ENCODE results near the gene MED27.

MED27 gene

DNA sequence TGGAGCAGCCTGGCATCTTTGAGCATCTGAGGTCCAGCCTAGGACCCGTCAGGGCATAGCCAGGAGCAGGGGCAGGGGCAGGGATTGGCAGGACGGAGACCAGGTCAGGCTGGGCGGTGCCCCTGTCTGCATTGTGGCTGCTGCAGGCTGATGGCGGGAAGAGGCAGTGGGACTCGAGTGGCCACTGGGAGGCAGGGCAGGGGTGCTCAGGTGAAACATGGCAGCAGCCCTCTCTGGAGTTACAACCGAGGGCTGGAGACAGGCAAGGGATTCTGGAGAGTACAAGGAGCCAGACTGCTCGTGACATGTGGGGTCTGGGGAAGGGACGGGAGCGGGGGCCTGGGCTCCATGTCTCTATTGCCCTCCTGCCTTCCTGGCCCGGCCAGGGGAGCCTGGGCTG is 242.4 kb downstream of the MED27 start:
- in situ Hi-C loops (cut with MboI; ENCODE audit: low pct_unique_long_range_greater_than_20kb, low sequenced_read_pairs): no loop called here
- no peak for DNase-seq

GRCh38 chr9:131836607-131837315 is 242.9 kb downstream of the MED27 start:
- in situ Hi-C loops (cut with MboI; ENCODE audit: low pct_unique_long_range_greater_than_20kb, low sequenced_read_pairs): no loop called here
- no peak for DNase-seq

DNA sequence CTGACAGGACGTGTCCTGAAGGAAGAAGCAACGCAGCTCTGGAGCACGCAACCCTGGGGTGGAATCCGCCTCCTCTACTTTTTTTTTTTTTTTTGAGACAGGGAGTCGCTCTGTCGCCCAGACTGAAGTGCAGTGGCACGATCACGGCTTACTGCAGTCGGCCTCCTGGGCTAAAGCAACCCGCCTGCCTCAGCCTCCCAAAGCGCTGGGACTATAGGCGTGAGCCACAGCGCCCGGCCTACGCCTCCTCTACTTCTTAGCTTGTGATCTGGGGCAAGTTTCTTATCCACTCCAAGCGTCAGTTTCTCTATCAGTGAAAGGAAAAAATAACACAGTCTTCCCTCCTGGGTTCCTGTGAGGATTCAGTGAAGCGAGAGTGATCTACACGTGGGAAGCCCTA is 243.6 kb downstream of the MED27 start:
- DNase-seq: no peak
- in situ Hi-C loops (cut with MboI; ENCODE audit: low pct_unique_long_range_greater_than_20kb, low sequenced_read_pairs): no loop called here

DNA sequence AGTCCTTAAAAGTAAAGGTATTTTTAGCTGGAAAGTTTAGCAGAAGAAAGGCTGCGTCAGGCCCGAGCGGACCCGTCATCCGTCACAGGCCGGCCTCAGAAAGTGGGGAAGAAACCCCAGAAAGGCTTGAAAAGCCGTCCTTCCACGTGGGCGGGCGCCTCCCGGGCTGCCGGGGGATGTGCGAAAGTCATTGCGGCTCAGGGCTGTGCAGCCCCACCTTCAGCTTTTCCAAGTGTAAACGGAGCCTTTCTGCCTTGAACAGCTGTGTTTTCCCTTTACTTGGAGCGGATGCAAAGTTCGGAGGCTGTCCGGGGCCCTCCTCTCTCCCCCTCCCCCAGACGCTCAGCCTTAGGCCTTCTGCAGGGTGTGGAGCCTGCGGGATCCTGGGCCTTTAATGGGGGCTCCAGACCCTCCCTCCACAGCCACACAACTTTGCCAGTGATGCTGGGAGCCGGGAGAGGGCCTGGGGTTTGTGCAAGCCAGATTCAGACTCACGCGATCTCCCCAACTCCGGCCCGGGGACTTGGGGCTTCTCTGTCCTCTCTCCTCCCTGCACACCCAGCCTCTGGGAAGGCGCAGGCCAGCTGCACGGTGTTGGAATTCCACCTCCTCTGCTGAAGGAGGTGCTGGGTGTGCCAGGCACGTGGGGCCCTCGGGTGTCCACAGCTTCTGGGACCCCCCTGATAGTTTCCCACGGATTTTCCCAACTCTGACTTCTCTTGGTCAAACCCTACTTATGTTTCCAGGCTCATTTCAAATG is 244.3 kb downstream of the MED27 start:
- in situ Hi-C loops (cut with MboI; ENCODE audit: low pct_unique_long_range_greater_than_20kb, low sequenced_read_pairs): no loop called here
- DNase-seq: no peak

GRCh38 chr9:131834721-131835120 is 244.9 kb downstream of the MED27 start:
- no peak for DNase-seq
- in situ Hi-C loops (cut with MboI; ENCODE audit: low pct_unique_long_range_greater_than_20kb, low sequenced_read_pairs): no loop called here

- in situ Hi-C loops (cut with MboI; ENCODE audit: low pct_unique_long_range_greater_than_20kb, low sequenced_read_pairs): no loop called here
- DNase-seq: no peak
These were observed 245.8 kb downstream of the MED27 start for GRCh38 chr9:131833906-131834305.

DNA sequence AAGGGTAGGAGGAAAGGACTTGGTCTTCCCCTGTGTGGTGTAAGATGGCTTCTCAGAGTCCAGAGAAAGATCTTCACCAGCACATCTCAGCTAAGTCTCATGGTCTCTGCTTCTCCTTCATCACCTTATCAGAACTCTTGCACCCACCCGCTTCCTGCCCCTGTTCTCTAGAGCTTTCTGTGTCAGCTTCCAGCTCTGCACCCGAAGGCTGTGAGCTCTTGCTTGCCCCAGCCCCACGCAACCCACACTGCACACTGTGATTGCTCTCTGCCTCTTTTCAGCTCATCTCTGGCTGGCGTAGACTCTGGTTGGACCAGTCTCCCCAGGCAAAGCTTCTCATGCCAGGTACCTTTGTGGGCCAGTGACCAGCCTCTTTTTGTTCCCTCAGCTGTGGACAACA is 246.6 kb downstream of the MED27 start:
- in situ Hi-C loops (cut with MboI; ENCODE audit: low pct_unique_long_range_greater_than_20kb, low sequenced_read_pairs): no loop called here
- no peak for DNase-seq

DNA sequence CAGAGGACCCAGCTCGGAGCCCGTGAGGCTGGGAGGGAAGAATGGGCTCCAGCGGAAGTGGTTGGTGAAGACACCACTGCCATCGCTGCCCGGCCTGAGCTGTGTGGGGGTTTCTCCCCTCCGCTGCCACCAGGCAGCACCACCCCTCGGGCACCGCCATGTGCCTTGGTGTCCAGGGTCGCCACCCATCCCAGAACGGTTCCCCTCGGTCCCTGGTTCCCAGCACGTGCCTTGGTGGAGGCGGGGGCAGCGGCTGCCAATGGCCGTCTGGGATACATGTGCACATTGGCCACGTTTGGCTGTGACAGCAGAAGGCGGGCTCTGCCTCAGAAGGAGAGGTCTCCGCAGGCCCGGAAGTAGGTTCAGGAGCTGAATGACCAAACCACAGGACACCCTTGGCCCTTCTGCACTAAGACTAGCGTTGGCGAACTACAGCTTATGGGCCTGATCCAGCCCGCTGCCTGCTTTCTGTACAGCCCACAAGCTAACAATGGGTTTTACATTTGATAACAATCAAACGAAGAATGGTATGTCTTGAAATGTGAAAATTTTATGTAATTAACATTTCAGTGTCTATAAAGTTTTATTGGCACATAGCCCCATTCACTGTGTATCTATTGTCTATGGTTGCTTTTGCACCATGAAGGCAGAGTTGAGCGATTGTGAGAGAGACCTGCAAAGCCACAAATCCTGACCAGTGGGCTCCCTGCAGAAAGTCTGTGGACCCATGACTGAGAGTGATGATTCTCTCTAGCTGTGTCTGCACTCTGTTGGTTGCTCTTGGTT is 248.1 kb downstream of the MED27 start:
- in situ Hi-C loops (cut with MboI; ENCODE audit: low pct_unique_long_range_greater_than_20kb, low sequenced_read_pairs): no loop called here
- DNase-seq: no peak

- DNase-seq: no peak
These were observed 251.8 kb downstream of the MED27 start for GRCh38 chr9:131827821-131828369.

DNA sequence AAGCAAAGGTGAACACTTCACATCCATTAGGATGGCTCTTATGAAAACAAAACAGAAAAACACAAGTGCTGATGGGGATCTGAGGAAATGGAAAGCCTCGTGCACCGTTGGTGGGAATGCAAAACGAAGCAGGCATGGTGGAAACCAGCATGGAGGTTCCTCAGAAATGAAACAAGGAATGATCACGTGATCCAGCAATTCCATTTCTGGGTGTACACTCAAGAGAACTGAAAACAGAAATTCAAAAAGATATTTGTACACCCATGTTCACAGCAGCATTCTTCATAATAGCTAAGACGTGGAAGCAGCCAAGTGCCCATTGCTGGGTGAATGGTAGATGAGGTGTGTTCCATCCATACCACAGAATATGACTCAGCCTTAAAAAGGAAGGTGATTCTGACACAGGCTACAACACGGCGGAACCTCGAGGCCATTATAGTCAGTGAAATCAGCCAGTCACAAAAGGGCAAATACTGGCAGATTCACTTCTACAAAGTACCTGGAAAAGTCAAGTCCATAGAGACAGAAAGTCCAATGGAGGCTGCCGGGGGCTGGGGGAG is 252.6 kb downstream of the MED27 start:
- DNase-seq: no peak
- in situ Hi-C loops (cut with MboI; ENCODE audit: low pct_unique_long_range_greater_than_20kb, low sequenced_read_pairs): no loop called here

More at GRCh38 chr9:131827821-131828369, 251.8 kb downstream of the MED27 start:
- in situ Hi-C loops (cut with MboI; ENCODE audit: low pct_unique_long_range_greater_than_20kb, low sequenced_read_pairs): no loop called here

DNA sequence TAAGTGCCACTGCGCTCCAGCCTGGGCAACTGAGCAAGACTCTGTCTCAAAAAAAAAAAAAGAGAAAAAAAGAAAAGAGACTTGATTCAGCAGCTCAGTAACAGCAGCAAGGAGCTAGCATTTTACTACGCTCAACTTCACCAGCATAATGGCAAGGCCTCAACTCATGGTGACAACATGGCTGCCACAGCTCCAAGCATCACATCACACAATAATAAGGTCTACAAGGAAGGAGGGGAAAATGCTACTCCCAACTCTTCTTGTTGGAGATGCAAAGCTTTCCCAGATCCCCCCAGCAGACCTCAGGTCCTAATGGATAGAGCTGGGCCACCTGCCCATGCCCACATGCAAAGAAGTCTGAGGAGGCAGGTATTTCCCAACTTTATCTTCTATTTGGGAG is 253.6 kb downstream of the MED27 start:
- in situ Hi-C loops (cut with MboI; ENCODE audit: low pct_unique_long_range_greater_than_20kb, low sequenced_read_pairs): no loop called here
- no peak for DNase-seq

- no peak for DNase-seq
- in situ Hi-C loops (cut with MboI; ENCODE audit: low pct_unique_long_range_greater_than_20kb, low sequenced_read_pairs): no loop called here
These were observed 254.6 kb downstream of the MED27 start for GRCh38 chr9:131824953-131825495.

GRCh38 chr9:131824155-131824594 is 255.5 kb downstream of the MED27 start:
- in situ Hi-C loops (cut with MboI; ENCODE audit: low pct_unique_long_range_greater_than_20kb, low sequenced_read_pairs): no loop called here
- no peak for DNase-seq

DNA sequence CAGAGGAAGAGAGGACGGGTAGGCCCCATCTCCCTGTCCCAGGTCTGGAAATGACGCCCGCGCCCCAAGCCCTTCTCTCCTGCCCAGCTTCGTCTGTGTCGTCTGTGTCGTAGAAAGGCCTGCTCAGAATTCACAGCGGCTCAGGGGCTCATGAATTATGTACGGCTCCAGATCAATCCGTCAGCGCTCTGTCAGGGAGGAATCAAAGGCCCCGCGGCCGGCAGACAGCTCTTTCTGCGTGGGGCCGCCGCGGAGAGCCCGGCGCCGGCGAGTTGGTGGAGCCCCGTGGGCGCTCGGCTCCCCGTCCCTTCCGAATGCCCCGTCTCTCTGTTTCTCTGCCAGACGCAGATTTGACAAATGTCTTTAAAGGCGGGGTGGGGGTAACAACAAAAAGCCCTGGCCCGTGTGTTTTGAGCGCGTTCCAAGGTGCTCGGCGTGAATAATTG is 255.9 kb downstream of the MED27 start:
- in situ Hi-C loops (cut with MboI; ENCODE audit: low pct_unique_long_range_greater_than_20kb, low sequenced_read_pairs): no loop called here
- no peak for DNase-seq

DNA sequence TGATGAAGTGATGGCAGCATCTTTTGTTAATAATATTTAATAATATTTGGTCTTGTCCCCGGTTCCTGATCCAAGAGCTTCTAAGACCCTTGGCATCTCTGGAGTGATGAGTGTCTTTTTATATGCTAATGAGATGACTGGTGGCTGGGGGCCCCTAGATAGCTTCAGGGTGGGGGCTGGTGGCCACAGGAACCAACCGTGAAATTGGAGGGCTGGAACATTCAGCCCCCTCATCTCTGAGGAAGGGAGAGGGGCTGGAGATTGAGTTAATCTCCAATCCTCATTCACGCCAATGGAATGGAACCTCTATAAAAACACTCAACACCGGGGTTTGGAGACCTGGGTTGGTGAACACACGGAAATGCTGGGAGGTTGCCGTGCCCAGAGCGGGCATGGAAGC is 261.6 kb downstream of the MED27 start:
- in situ Hi-C loops (cut with MboI; ENCODE audit: low pct_unique_long_range_greater_than_20kb, low sequenced_read_pairs): no loop called here
- DNase-seq: no peak

- in situ Hi-C loops (cut with MboI; ENCODE audit: low pct_unique_long_range_greater_than_20kb, low sequenced_read_pairs): no loop called here
- DNase-seq: no peak
These were observed 262.0 kb downstream of the MED27 start for GRCh38 chr9:131817627-131818026.

DNA sequence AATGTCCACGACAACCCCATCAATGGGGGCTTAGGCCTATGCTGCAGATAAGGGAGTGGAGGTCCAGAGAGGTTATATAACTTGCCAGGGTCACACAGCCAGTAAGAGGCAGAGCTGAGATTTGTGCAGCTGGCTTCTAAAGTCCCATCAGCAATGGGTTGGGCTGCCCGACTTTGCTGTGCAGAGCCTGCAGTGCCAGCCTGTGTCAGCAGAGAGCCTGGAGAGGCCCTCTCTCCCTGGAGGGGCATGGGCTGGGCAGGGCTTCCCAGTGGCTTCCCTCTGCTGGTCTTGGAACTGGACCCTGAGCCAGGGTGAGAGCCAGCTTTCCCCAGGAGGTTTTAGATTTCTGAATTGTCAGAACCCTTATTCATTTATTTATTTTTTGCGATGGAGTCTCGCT is 262.6 kb downstream of the MED27 start:
- in situ Hi-C loops (cut with MboI; ENCODE audit: low pct_unique_long_range_greater_than_20kb, low sequenced_read_pairs): no loop called here
- no peak for DNase-seq

DNA sequence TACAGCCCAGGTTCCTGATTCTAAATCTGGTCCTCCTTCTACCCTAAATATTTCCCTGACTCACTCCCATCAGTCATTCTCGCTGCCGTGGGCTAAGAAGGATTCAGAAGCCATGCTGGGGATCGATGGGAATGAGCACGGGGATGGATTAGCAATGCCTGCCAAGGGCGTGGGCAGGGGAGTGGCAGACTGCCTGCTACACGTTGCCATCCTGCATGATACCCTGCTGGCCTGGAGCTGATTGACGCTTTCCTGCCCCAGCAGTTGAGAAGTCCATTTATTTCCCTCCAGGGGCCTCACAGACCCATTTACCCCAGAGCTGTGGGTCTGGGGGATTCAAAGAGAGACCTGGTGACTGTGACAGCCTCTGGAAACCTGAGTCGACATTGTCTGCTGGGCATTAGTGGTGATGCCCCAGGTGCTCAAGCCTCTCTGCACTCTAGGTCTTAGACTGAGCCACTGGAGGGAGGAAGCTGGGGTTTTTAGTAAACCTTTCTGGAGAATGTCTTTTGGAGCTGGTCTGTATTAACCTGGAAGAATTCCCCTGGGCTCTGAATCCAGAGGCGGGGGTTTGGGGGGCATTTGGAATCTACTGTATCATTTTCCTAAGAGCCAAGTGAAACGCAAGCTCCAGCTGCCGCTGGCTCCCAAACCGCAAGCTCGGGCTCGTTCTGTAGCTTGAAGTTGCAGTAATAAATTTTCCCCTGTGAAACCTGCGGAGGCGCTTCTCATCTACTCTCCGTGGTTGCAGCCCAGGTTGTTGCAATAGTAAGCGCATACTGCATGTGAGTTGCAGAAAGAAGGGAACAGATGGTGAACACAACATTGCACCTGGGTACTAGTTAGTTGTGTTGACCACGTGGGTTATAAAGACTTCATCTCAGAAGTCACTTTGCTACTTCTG is 263.4 kb downstream of the MED27 start:
- in situ Hi-C loops (cut with MboI; ENCODE audit: low pct_unique_long_range_greater_than_20kb, low sequenced_read_pairs): no loop called here
- no peak for DNase-seq
